D721Med (cell line): ENCODE measurements around the gene MPRIP.

Experiments
- DNase-seq: peaks from one replicate; pipeline ENCODE4 v3.0.0; 2011; ENCODE audit warnings: low spot score; ENCODE audit not compliant: insufficient read length
- FAIRE-seq: peaks from 2 replicates; lab custom pipeline; 2011; peaks lifted over from hg19 to GRCh38; lab: Jason Lieb, UNC
- CTCF ChIP-seq: IDR thresholded peaks from 2 replicates; pipeline ENCODE4 v1.5.1; 2012; ENCODE audit warnings: mild to moderate bottlenecking, control low read depth; ENCODE audit not compliant: insufficient read depth; ENCODE audit errors: missing control alignments

The MPRIP gene

GRCh38 chr17:17111401-17112393 is 69.4 kb downstream of the MPRIP start:
- TF ChIP-seq CTCF = no peak
- FAIRE-seq (no peak), DNase-seq (no peak)

- TF ChIP-seq CTCF = no peak
- no peak for FAIRE-seq
- no peak for DNase-seq
These were observed 70.5 kb downstream of the MPRIP start for GRCh38 chr17:17112628-17113200.

- no peak for DNase-seq
- no peak for TF ChIP-seq CTCF
- no peak for FAIRE-seq
These were observed 72.5 kb downstream of the MPRIP start for GRCh38 chr17:17114592-17115225.

GRCh38 chr17:17115620-17116019 is 73.4 kb downstream of the MPRIP start:
- FAIRE-seq = no peak

GRCh38 chr17:17116406-17116805 is 74.1 kb downstream of the MPRIP start:
- TF ChIP-seq CTCF = no peak
- FAIRE-seq (no peak), DNase-seq (no peak)

More at GRCh38 chr17:17115620-17116019, 73.4 kb downstream of the MPRIP start:
- DNase-seq = no peak
- TF ChIP-seq CTCF = no peak

GRCh38 chr17:17117923-17118322 is 75.7 kb downstream of the MPRIP start:
- FAIRE-seq (no peak), DNase-seq (no peak)
- TF ChIP-seq CTCF = no peak
